ENCODE measurements around the gene AP1G2. TPM values are rescaled to one million over a fixed set of nuclear protein-coding genes. Genes with fewer than 3 reads are reported as not detected.

The AP1G2 gene
- total and polyA plus RNA-seq, 2 of the 13 experiments (the other 11 are each of a cell fraction or from before 2014, with no cell fraction given): 96.9 to 611 TPM

GRCh38 chr14:23582906-23583760 lies 15.5 kb upstream of the AP1G2 start (continued):
- peak; percentile 47; the same call in 1 of the 2 replicates for TF ChIP-seq ZNF543 (CRISPR knock-in tag; IDR thresholded peaks at IDR 0.05)
- peak; percentile 56; the same call in 1 of the 2 replicates for TF ChIP-seq MED1 (CRISPR knock-in tag; IDR thresholded peaks at IDR 0.05)
- TF ChIP-seq PHB2 (IDR thresholded peaks at IDR 0.05; ENCODE audit: partially characterized antibody): no peak
- TF ChIP-seq KLF16 (CRISPR knock-in tag; IDR thresholded peaks at IDR 0.05): no peak; a peak in 1 of 4 replicates
- TF ChIP-seq ARID3A (IDR thresholded peaks at IDR 0.05; ENCODE audit: low read depth, low read length): no peak
- no peak for TF ChIP-seq HOXD1 (CRISPR knock-in tag; IDR thresholded peaks at IDR 0.05)
- TF ChIP-seq ZMYM2 (CRISPR knock-in tag; IDR thresholded peaks at IDR 0.05): no peak
- no peak for TF ChIP-seq ZNF737 (CRISPR knock-in tag; IDR thresholded peaks at IDR 0.05; ENCODE audit: borderline replicate concordance)
- no peak for TF ChIP-seq RARA (CRISPR knock-in tag; IDR thresholded peaks at IDR 0.05)
- no peak for TF ChIP-seq ETV5 (CRISPR knock-in tag; IDR thresholded peaks at IDR 0.05; ENCODE audit: borderline replicate concordance)
- TF ChIP-seq THAP8 (CRISPR knock-in tag; IDR thresholded peaks at IDR 0.05; ENCODE audit: borderline replicate concordance): no peak
- TF ChIP-seq SRY (CRISPR knock-in tag; IDR thresholded peaks at IDR 0.05): no peak
- TF ChIP-seq ZNF609 (CRISPR knock-in tag; IDR thresholded peaks at IDR 0.05; ENCODE audit: borderline replicate concordance): no peak
- no peak for TF ChIP-seq NCOR1 (IDR thresholded peaks at IDR 0.05; ENCODE audit: borderline replicate concordance, low read length)
- 0 out of 2 replicates have a peak, but pooled peaks have one; percentile 32 for TF ChIP-seq PHF21A (CRISPR knock-in tag; IDR thresholded peaks at IDR 0.05)
- TF ChIP-seq BATF2 (CRISPR knock-in tag; IDR thresholded peaks at IDR 0.05): no peak
- TF ChIP-seq SALL1 (CRISPR knock-in tag; IDR thresholded peaks at IDR 0.05): no peak
- TF ChIP-seq NAIF1 (CRISPR knock-in tag; IDR thresholded peaks at IDR 0.05; ENCODE audit: borderline replicate concordance): no peak
- no peak for TF ChIP-seq HDAC1 (CRISPR knock-in tag; IDR thresholded peaks at IDR 0.05)
- TF ChIP-seq ZNF564 (CRISPR knock-in tag; IDR thresholded peaks at IDR 0.05): peak; percentile 52; the same call in 1 of the 2 replicates
- no peak for TF ChIP-seq DBP (CRISPR knock-in tag; IDR thresholded peaks at IDR 0.05; ENCODE audit: not compliant biosample characterization)
